Thoracic aorta (tissue), 2 donors: ENCODE measurements around the gene KIF14. TPM values are rescaled to one million over a fixed set of nuclear protein-coding genes. Genes with fewer than 3 reads are reported as not detected.

Experiments used
- ATAC-seq: fragments of 150-250 bp; one replicate; pipeline ENCODE4 v1.8.0; 2017; ENCODE audit warnings: low read depth; ENCODE audit not compliant: insufficient number of reproducible peaks, low FRiP score
- DNase-seq: peaks from one replicate; pipeline ENCODE4 v3.0.0-alpha.2; 2020; ENCODE audit warnings: low spot score
- H3K27ac ChIP-seq, 2 donors: fragments of 200-600 bp; sonication (generic); 1 replicate in 1 of 2; 2 replicates in 1 of 2; pipeline ENCODE4 v1.5.1; 2016; ENCODE audit warnings: mild to moderate bottlenecking in 2 of 2, moderate library complexity in 2 of 2
- H3K27me3 ChIP-seq: fragments of 200-600 bp; sonication (generic); replicated peaks from 2 replicates; pipeline ENCODE4 v1.6.0; 2016; ENCODE audit warnings: mild to moderate bottlenecking; ENCODE audit not compliant: insufficient read depth
- H3K36me3 ChIP-seq: fragments of 200-600 bp; sonication (generic); one replicate; pipeline ENCODE4 v1.5.1; 2016
- H3K4me1 ChIP-seq, 2 donors: fragments of 200-600 bp; sonication (generic); 1 replicate in 1 of 2; 2 replicates in 1 of 2; pipeline versions ENCODE4 v1.5.1 to v1.6.0; 2016; ENCODE audit warnings: low read depth in 2 of 2, mild to moderate bottlenecking in 1 of 2; ENCODE audit not compliant: control insufficient read depth in 1 of 2
- H3K4me3 ChIP-seq: fragments of 200-600 bp; sonication (generic); 2 replicates; pipeline ENCODE4 v1.5.1; 2016; ENCODE audit warnings: mild to moderate bottlenecking
- H3K9me3 ChIP-seq: fragments of 200-600 bp; sonication (generic); 2 replicates; pipeline ENCODE4 v1.5.1; 2016
- CTCF ChIP-seq: fragments of 200-600 bp; sonication (generic); IDR thresholded peaks from one replicate; pipeline ENCODE4 v1.5.1; 2019; ENCODE audit warnings: antibody characterized with exemption
- total RNA-seq, 2 donors: library from RNA; depleted of rRNA; stranded (reverse); fragments of >200 nt; gene quantifications; one replicate each; pipeline versions ENCODE4 v1.1.0 to v1.2.3, GENCODE V29; 2016

KIF14 gene
- 1 to 10 TPM in 1 of 2 donors, under 1 TPM in 1; under 0.01 to 1.3 TPM for total RNA-seq

GRCh38 chr1:200620273-200621131 is at the start of gene KIF14:
TSS of gene KIF14 (minus strand) at chr1:200620751. CDS start at chr1:200618723, 2,028 bp downstream.
- H3K27ac ChIP-seq: peak within 1 kb of the TSS; percentile 41 to 54
- H3K9me3 ChIP-seq: no peaks in the 10 kb centered on the region
- no peaks in the 10 kb centered on the region for H3K36me3 ChIP-seq
- no peaks in the 10 kb centered on the region for H3K27me3 ChIP-seq
- H3K4me1 ChIP-seq: peaks cover 0 to 10% of the 10 kb centered on the region in 2 donors
- H3K4me3 ChIP-seq: peak within 1 kb of the TSS; percentile 81
- no peak for TF ChIP-seq CTCF
- peak; percentile 73 for DNase-seq
- peak; percentile 80 for ATAC-seq

- no peak for TF ChIP-seq CTCF
- Histone ChIP-seq H3K36me3 (no peaks in the 10 kb centered on the region), H3K27me3 (no peaks in the 10 kb centered on the region), H3K4me3 (peak within 1 kb of the TSS; percentile 76), H3K4me1 (peaks cover 28 to 38% of the 10 kb centered on the region in 2 donors), H3K27ac (peak within 1 kb of the TSS; percentile 93 to 100), H3K9me3 (no peaks in the 10 kb centered on the region)
- DNase-seq (peak; percentile 87), ATAC-seq (peak; percentile 93)
Measured at GRCh38 chr1:200669314-200670241, 49.0 kb upstream of the KIF14 start, which contains the start of gene DDX59. TSS of gene DDX59 (minus strand) at chr1:200669907. CDS start at chr1:200666740, 3,167 bp downstream.

- Histone ChIP-seq H3K27ac (peak overlapping the region; percentile 93 to 100), H3K4me1 (peaks cover 28 to 43% of the 10 kb centered on the region in 2 donors), H3K36me3 (no peaks in the 10 kb centered on the region), H3K9me3 (no peaks in the 10 kb centered on the region), H3K4me3 (peak overlapping the region; percentile 76), H3K27me3 (no peaks in the 10 kb centered on the region)
- ATAC-seq (no peak), DNase-seq (no peak)
- no peak for TF ChIP-seq CTCF
Measured at GRCh38 chr1:200668514-200669313, 48.2 kb upstream of the KIF14 start.

GRCh38 chr1:200666309-200666708 is 45.8 kb upstream of the KIF14 start:
- Histone ChIP-seq H3K4me1 (peaks cover 28 to 48% of the 10 kb centered on the region in 2 donors), H3K9me3 (no peaks in the 10 kb centered on the region), H3K27me3 (no peaks in the 10 kb centered on the region), H3K27ac (peak overlapping the region; percentile 71 to 75), H3K36me3 (no peaks in the 10 kb centered on the region), H3K4me3 (no peak overlapping the region)
- DNase-seq: no peak
- no peak for TF ChIP-seq CTCF
- no peak for ATAC-seq
